HEK293 (cell line): Measurements from ENCODE around the gene WDR5B.

Experiments used
- CTCF ChIA-PET: fragments of 350-600 bp; formaldehyde crosslinking; extraction: SDS; loops from one replicate; lab custom pipeline; 2021; ENCODE audit warnings: antibody characterized with exemption; lab: Yijun Ruan, JAX
- POLR2A ChIA-PET: fragments of 300-600 bp; formaldehyde crosslinking; extraction: SDS; loops from one replicate; lab custom pipeline; 2020; ENCODE audit warnings: antibody characterized with exemption, inconsistent platforms; lab: Yijun Ruan, JAX
- H3K27ac ChIP-seq: fragments of 200-500 bp; sonication (Bioruptor generic); 2 replicates; pipeline ENCODE4 v1.5.1; 2014; ENCODE audit warnings: low read depth, low read length, control low read depth, inconsistent platforms; ENCODE audit errors: extremely low read depth
- H3K36me3 ChIP-seq, 2 experiments: fragments of 200-500 bp in 1 of 2; sonication (Bioruptor generic) in 1 of 2; 1 replicate in 1 of 2; 2 replicates in 1 of 2; pipeline ENCODE4 v1.5.1; 2014 to 2017; ENCODE audit warnings: inconsistent platforms in 2 of 2, low read length in 2 of 2; ENCODE audit not compliant: control insufficient read depth in 2 of 2, insufficient read depth in 1 of 2
- H3K4me1 ChIP-seq: fragments of 200-500 bp; sonication (Bioruptor generic); 2 replicates; pipeline ENCODE4 v1.5.1; 2014; ENCODE audit warnings: mild to moderate bottlenecking, low read length, inconsistent platforms; ENCODE audit not compliant: control insufficient read depth, insufficient read depth
- H3K4me3 ChIP-seq: 2 replicates; pipeline ENCODE4 v1.5.1; 2011; ENCODE audit warnings: low read depth, mild to moderate bottlenecking, control low read depth, low read length, moderate library complexity
- H3K9me3 ChIP-seq: fragments of 200-500 bp; sonication (Bioruptor generic); 2 replicates; pipeline ENCODE4 v1.5.1; 2014; ENCODE audit warnings: low read depth, low read length, inconsistent platforms; ENCODE audit not compliant: control insufficient read depth, insufficient read depth
- GFI1B ChIP-seq: fragments of 450-650 bp; formaldehyde crosslinking; IDR thresholded peaks from 2 replicates; pipeline ENCODE4 v1.5.1; 2016; ENCODE audit warnings: missing biosample characterization, missing genetic modification characterization
- HOXD13 ChIP-seq: sonication (generic); formaldehyde crosslinking; IDR thresholded peaks from 2 replicates; pipeline ENCODE4 v1.8.0; 2022; ENCODE audit warnings: missing genetic modification reagents, borderline replicate concordance
- KLF10 ChIP-seq: fragments of 450-650 bp; IDR thresholded peaks from 2 replicates; pipeline ENCODE4 v1.5.1; 2018; ENCODE audit warnings: missing biosample characterization, mild to moderate bottlenecking, missing genetic modification characterization
- KLF9 ChIP-seq: fragments of 450-650 bp; formaldehyde crosslinking; IDR thresholded peaks from 2 replicates; pipeline ENCODE4 v1.5.1; 2016; ENCODE audit warnings: missing biosample characterization, missing genetic modification characterization, low read depth
- WT1 ChIP-seq: fragments of 450-650 bp; formaldehyde crosslinking; IDR thresholded peaks from 2 replicates; pipeline ENCODE4 v1.5.1; 2016; ENCODE audit warnings: missing biosample characterization, missing genetic modification characterization
- ZBTB48 ChIP-seq: fragments of 450-650 bp; formaldehyde crosslinking; IDR thresholded peaks from 2 replicates; pipeline ENCODE4 v1.5.1; 2016; ENCODE audit warnings: missing biosample characterization, missing genetic modification characterization
- ZNF184 ChIP-seq: fragments of 450-650 bp; IDR thresholded peaks from 2 replicates; pipeline ENCODE4 v1.5.1; 2018; ENCODE audit warnings: missing biosample characterization, mild to moderate bottlenecking, missing genetic modification characterization
- ZNF202 ChIP-seq: fragments of 450-650 bp; formaldehyde crosslinking; IDR thresholded peaks from 2 replicates; pipeline ENCODE4 v1.5.1; 2016; ENCODE audit warnings: missing biosample characterization, missing genetic modification characterization, borderline replicate concordance
- ZNF24 ChIP-seq: fragments of 450-650 bp; formaldehyde crosslinking; IDR thresholded peaks from 2 replicates; pipeline ENCODE4 v1.5.1; 2016; ENCODE audit warnings: missing biosample characterization, missing genetic modification characterization
- ZNF248 ChIP-seq: fragments of 450-650 bp; formaldehyde crosslinking; IDR thresholded peaks from 2 replicates; pipeline ENCODE4 v1.5.1; 2017; ENCODE audit warnings: missing biosample characterization, missing genetic modification characterization
- ZNF623 ChIP-seq: fragments of 450-650 bp; formaldehyde crosslinking; IDR thresholded peaks from 2 replicates; pipeline ENCODE4 v1.5.1; 2016; ENCODE audit warnings: missing biosample characterization, missing genetic modification characterization
- ZNF629 ChIP-seq: fragments of 450-650 bp; formaldehyde crosslinking; IDR thresholded peaks from 2 replicates; pipeline ENCODE4 v1.5.1; 2017; ENCODE audit warnings: missing biosample characterization, missing genetic modification characterization
- ZNF768 ChIP-seq: fragments of 450-650 bp; formaldehyde crosslinking; IDR thresholded peaks from 2 replicates; pipeline ENCODE4 v1.5.1; 2018; ENCODE audit warnings: missing biosample characterization, mild to moderate bottlenecking, missing genetic modification characterization
- ZNF792 ChIP-seq: fragments of 450-650 bp; formaldehyde crosslinking; IDR thresholded peaks from 2 replicates; pipeline ENCODE4 v1.5.1; 2016; ENCODE audit warnings: missing biosample characterization, missing genetic modification characterization
- TF ChIP-seq, protein P1 (sequence below): fragments of 450-650 bp; formaldehyde crosslinking; IDR thresholded peaks from 2 replicates; pipeline ENCODE4 v1.5.1; 2016; ENCODE audit warnings: missing biosample characterization, missing genetic modification characterization, borderline replicate concordance
- TF ChIP-seq, protein P2 (sequence below): fragments of 450-650 bp; formaldehyde crosslinking; IDR thresholded peaks from 2 replicates; pipeline ENCODE4 v1.5.1; 2016; ENCODE audit warnings: missing biosample characterization, missing genetic modification characterization, low read depth
- TF ChIP-seq, protein P3 (sequence below): fragments of 450-650 bp; formaldehyde crosslinking; IDR thresholded peaks from 2 replicates; pipeline ENCODE4 v1.5.1; 2016; ENCODE audit warnings: missing biosample characterization, missing genetic modification characterization
- TF ChIP-seq, protein P4 (sequence below): fragments of 450-650 bp; formaldehyde crosslinking; IDR thresholded peaks from 2 replicates; pipeline ENCODE4 v1.5.1; 2016; ENCODE audit warnings: missing biosample characterization, missing genetic modification characterization
- TF ChIP-seq, protein P5 (sequence below): fragments of 450-650 bp; formaldehyde crosslinking; IDR thresholded peaks from 2 replicates; pipeline ENCODE4 v1.5.1; 2016; ENCODE audit warnings: missing biosample characterization, missing genetic modification characterization

Gene WDR5B

DNA sequence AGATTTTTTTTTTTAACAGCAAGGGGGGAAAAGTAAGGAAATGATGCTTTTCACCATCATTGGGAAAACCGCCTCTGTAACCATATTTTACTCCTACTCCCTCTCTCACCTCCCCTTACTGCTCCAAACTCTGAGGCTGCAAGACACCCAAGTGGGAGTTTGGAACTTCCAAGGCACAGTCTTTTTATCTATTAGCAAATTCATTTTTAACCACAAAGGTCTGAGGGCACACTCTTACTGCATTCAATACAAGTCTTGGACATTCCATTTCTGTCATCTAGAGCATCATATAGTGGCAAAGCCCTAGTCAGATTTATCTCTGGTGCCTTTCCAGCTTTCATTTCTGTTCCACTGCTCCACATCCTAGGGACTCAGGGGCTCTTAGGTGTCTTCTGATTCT, 18.7 kb downstream of the WDR5B start (continued):
- TF ChIP-seq, protein P1, sequence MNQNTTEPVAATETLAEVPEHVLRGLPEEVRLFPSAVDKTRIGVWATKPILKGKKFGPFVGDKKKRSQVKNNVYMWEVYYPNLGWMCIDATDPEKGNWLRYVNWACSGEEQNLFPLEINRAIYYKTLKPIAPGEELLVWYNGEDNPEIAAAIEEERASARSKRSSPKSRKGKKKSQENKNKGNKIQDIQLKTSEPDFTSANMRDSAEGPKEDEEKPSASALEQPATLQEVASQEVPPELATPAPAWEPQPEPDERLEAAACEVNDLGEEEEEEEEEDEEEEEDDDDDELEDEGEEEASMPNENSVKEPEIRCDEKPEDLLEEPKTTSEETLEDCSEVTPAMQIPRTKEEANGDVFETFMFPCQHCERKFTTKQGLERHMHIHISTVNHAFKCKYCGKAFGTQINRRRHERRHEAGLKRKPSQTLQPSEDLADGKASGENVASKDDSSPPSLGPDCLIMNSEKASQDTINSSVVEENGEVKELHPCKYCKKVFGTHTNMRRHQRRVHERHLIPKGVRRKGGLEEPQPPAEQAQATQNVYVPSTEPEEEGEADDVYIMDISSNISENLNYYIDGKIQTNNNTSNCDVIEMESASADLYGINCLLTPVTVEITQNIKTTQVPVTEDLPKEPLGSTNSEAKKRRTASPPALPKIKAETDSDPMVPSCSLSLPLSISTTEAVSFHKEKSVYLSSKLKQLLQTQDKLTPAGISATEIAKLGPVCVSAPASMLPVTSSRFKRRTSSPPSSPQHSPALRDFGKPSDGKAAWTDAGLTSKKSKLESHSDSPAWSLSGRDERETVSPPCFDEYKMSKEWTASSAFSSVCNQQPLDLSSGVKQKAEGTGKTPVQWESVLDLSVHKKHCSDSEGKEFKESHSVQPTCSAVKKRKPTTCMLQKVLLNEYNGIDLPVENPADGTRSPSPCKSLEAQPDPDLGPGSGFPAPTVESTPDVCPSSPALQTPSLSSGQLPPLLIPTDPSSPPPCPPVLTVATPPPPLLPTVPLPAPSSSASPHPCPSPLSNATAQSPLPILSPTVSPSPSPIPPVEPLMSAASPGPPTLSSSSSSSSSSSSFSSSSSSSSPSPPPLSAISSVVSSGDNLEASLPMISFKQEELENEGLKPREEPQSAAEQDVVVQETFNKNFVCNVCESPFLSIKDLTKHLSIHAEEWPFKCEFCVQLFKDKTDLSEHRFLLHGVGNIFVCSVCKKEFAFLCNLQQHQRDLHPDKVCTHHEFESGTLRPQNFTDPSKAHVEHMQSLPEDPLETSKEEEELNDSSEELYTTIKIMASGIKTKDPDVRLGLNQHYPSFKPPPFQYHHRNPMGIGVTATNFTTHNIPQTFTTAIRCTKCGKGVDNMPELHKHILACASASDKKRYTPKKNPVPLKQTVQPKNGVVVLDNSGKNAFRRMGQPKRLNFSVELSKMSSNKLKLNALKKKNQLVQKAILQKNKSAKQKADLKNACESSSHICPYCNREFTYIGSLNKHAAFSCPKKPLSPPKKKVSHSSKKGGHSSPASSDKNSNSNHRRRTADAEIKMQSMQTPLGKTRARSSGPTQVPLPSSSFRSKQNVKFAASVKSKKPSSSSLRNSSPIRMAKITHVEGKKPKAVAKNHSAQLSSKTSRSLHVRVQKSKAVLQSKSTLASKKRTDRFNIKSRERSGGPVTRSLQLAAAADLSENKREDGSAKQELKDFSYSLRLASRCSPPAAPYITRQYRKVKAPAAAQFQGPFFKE (tag by site-specific recombination) = no peak
- TF ChIP-seq ZBTB48 (tag by site-specific recombination) = no peak
- TF ChIP-seq ZNF792 = no peak

DNA sequence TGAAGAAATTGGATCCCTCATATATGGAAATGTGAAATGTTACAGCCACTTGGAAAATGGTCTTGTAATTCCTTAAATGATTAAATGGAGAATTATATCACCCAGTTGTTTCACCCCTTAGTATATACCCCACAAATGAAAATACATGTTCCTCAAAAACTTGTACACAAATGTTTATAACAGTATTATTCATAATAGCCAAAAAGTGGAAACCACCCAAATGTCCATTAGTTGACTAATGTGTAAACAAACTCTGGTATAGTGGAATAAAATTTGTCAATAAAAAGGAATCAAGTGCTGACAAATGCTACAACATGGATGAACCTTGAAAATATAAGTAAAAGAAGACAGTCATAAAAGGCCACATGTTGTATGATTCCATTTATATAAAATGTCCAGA, 19.4 kb downstream of the WDR5B start:
- TF ChIP-seq, protein P2, sequence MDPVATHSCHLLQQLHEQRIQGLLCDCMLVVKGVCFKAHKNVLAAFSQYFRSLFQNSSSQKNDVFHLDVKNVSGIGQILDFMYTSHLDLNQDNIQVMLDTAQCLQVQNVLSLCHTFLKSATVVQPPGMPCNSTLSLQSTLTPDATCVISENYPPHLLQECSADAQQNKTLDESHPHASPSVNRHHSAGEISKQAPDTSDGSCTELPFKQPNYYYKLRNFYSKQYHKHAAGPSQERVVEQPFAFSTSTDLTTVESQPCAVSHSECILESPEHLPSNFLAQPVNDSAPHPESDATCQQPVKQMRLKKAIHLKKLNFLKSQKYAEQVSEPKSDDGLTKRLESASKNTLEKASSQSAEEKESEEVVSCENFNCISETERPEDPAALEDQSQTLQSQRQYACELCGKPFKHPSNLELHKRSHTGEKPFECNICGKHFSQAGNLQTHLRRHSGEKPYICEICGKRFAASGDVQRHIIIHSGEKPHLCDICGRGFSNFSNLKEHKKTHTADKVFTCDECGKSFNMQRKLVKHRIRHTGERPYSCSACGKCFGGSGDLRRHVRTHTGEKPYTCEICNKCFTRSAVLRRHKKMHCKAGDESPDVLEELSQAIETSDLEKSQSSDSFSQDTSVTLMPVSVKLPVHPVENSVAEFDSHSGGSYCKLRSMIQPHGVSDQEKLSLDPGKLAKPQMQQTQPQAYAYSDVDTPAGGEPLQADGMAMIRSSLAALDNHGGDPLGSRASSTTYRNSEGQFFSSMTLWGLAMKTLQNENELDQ (tag by site-specific recombination) = no peak
- TF ChIP-seq ZNF184 (tag by site-specific recombination) = no peak
- no peak for TF ChIP-seq KLF9
- TF ChIP-seq WT1 (tag by site-specific recombination) = no peak
- TF ChIP-seq, protein P3, sequence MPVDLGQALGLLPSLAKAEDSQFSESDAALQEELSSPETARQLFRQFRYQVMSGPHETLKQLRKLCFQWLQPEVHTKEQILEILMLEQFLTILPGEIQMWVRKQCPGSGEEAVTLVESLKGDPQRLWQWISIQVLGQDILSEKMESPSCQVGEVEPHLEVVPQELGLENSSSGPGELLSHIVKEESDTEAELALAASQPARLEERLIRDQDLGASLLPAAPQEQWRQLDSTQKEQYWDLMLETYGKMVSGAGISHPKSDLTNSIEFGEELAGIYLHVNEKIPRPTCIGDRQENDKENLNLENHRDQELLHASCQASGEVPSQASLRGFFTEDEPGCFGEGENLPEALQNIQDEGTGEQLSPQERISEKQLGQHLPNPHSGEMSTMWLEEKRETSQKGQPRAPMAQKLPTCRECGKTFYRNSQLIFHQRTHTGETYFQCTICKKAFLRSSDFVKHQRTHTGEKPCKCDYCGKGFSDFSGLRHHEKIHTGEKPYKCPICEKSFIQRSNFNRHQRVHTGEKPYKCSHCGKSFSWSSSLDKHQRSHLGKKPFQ (tag by site-specific recombination) = no peak
- no peak for TF ChIP-seq GFI1B (tag by site-specific recombination)
- no peak for TF ChIP-seq HOXD13
- TF ChIP-seq, protein P4, sequence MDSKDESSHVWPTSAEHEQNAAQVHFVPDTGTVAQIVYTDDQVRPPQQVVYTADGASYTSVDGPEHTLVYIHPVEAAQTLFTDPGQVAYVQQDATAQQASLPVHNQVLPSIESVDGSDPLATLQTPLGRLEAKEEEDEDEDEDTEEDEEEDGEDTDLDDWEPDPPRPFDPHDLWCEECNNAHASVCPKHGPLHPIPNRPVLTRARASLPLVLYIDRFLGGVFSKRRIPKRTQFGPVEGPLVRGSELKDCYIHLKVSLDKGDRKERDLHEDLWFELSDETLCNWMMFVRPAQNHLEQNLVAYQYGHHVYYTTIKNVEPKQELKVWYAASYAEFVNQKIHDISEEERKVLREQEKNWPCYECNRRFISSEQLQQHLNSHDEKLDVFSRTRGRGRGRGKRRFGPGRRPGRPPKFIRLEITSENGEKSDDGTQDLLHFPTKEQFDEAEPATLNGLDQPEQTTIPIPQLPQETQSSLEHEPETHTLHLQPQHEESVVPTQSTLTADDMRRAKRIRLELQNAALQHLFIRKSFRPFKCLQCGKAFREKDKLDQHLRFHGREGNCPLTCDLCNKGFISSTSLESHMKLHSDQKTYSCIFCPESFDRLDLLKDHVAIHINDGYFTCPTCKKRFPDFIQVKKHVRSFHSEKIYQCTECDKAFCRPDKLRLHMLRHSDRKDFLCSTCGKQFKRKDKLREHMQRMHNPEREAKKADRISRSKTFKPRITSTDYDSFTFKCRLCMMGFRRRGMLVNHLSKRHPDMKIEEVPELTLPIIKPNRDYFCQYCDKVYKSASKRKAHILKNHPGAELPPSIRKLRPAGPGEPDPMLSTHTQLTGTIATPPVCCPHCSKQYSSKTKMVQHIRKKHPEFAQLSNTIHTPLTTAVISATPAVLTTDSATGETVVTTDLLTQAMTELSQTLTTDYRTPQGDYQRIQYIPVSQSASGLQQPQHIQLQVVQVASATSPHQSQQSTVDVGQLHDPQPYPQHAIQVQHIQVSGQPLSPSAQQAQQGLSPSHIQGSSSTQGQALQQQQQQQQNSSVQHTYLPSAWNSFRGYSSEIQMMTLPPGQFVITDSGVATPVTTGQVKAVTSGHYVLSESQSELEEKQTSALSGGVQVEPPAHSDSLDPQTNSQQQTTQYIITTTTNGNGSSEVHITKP (tag by site-specific recombination) = no peak
- no peak for TF ChIP-seq ZNF623
- TF ChIP-seq KLF10 (tag by site-specific recombination) = no peak
- TF ChIP-seq, protein P5, sequence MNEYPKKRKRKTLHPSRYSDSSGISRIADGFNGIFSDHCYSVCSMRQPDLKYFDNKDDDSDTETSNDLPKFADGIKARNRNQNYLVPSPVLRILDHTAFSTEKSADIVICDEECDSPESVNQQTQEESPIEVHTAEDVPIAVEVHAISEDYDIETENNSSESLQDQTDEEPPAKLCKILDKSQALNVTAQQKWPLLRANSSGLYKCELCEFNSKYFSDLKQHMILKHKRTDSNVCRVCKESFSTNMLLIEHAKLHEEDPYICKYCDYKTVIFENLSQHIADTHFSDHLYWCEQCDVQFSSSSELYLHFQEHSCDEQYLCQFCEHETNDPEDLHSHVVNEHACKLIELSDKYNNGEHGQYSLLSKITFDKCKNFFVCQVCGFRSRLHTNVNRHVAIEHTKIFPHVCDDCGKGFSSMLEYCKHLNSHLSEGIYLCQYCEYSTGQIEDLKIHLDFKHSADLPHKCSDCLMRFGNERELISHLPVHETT (tag by site-specific recombination) = no peak
- TF ChIP-seq ZNF248 (tag by site-specific recombination) = no peak
- TF ChIP-seq ZNF629 (tag by site-specific recombination) = no peak
- no peak for TF ChIP-seq ZNF202 (tag by site-specific recombination)
- TF ChIP-seq ZNF768 = no peak
- no peak for TF ChIP-seq ZNF24 (tag by site-specific recombination)
- H3K4me1 ChIP-seq = no peaks in the 10 kb centered on the region
- no peaks in the 10 kb centered on the region for H3K36me3 ChIP-seq
- ChIA-PET CTCF (interaction anchor here (1.3 kb wide), 1 partner anchor 12 kb away, joined by 6 read pairs; the partner anchor contains the start of gene FAM162A), POLR2A (no interaction called here)
- no peak overlapping the region for H3K27ac ChIP-seq
- H3K9me3 ChIP-seq = no peaks in the 10 kb centered on the region
- no peak overlapping the region for H3K4me3 ChIP-seq
